Epithelial cell of prostate (primary cell): ENCODE results near the gene ADAMTS9.

Source experiments
- DNase-seq: peaks from one replicate; pipeline ENCODE4 v3.0.0-alpha.2; 2011; ENCODE audit warnings: low read depth, low spot score
- H3K27ac ChIP-seq: fragments of 450-650 bp; 2 replicates; pipeline ENCODE4 v1.5.1; 2017; ENCODE audit warnings: mild to moderate bottlenecking

Gene ADAMTS9

GRCh38 chr3:64623125-64623524 is 64.7 kb downstream of the ADAMTS9 start:
- DNase-seq = no peak
- no peak overlapping the region for H3K27ac ChIP-seq

GRCh38 chr3:64621726-64622395 is 65.9 kb downstream of the ADAMTS9 start:
- no peak for DNase-seq
- H3K27ac ChIP-seq = no peak overlapping the region

- no peak for DNase-seq
- H3K27ac ChIP-seq = no peak overlapping the region
Measured at GRCh38 chr3:64621275-64621674, 66.5 kb downstream of the ADAMTS9 start.

- H3K27ac ChIP-seq = no peak overlapping the region
- DNase-seq = no peak
Measured at GRCh38 chr3:64620020-64620419, 67.8 kb downstream of the ADAMTS9 start.

- DNase-seq = no peak
Measured at GRCh38 chr3:64619216-64619615, 68.6 kb downstream of the ADAMTS9 start.

GRCh38 chr3:64617610-64618009 is 70.2 kb downstream of the ADAMTS9 start:
- DNase-seq = no peak
- H3K27ac ChIP-seq = no peak overlapping the region

More at GRCh38 chr3:64619216-64619615, 68.6 kb downstream of the ADAMTS9 start:
- H3K27ac ChIP-seq = no peak overlapping the region

- no peak for DNase-seq
- no peak overlapping the region for H3K27ac ChIP-seq
Measured at GRCh38 chr3:64616953-64617352, 70.8 kb downstream of the ADAMTS9 start.

GRCh38 chr3:64612916-64613526 is 74.8 kb downstream of the ADAMTS9 start:
- no peak overlapping the region for H3K27ac ChIP-seq
- DNase-seq = no peak

- no peak for DNase-seq
- no peak overlapping the region for H3K27ac ChIP-seq
Measured at GRCh38 chr3:64612082-64612860, 75.5 kb downstream of the ADAMTS9 start.

GRCh38 chr3:64608741-64609140 is 79.1 kb downstream of the ADAMTS9 start:
- H3K27ac ChIP-seq = no peak overlapping the region
- DNase-seq = no peak

- no peak overlapping the region for H3K27ac ChIP-seq
Measured at GRCh38 chr3:64607032-64607551, 80.7 kb downstream of the ADAMTS9 start.

GRCh38 chr3:64604313-64604712 is 83.5 kb downstream of the ADAMTS9 start:
- no peak overlapping the region for H3K27ac ChIP-seq
- DNase-seq = no peak

More at GRCh38 chr3:64607032-64607551, 80.7 kb downstream of the ADAMTS9 start:
- DNase-seq = no peak

- no peak overlapping the region for H3K27ac ChIP-seq
- DNase-seq = no peak
Measured at GRCh38 chr3:64601824-64602223, 86.0 kb downstream of the ADAMTS9 start.

- DNase-seq = no peak
- H3K27ac ChIP-seq = no peak overlapping the region
Measured at GRCh38 chr3:64600246-64600950, 87.4 kb downstream of the ADAMTS9 start.

- no peak for DNase-seq
- H3K27ac ChIP-seq = no peak overlapping the region
Measured at GRCh38 chr3:64599651-64600050, 88.1 kb downstream of the ADAMTS9 start.

GRCh38 chr3:64595253-64595694 is 92.5 kb downstream of the ADAMTS9 start:
- H3K27ac ChIP-seq = no peak overlapping the region
- peak; percentile 57 for DNase-seq

- DNase-seq = no peak
- H3K27ac ChIP-seq = no peak overlapping the region
Measured at GRCh38 chr3:64594134-64594533, 93.7 kb downstream of the ADAMTS9 start.

- H3K27ac ChIP-seq = no peak overlapping the region
- no peak for DNase-seq
Measured at GRCh38 chr3:64593350-64593749, 94.5 kb downstream of the ADAMTS9 start.

GRCh38 chr3:64591615-64592014 is 96.2 kb downstream of the ADAMTS9 start:
- DNase-seq = no peak
- no peak overlapping the region for H3K27ac ChIP-seq

- no peak for DNase-seq
Measured at GRCh38 chr3:64588380-64588779, 99.4 kb downstream of the ADAMTS9 start.

More at GRCh38 chr3:64588380-64588779, 99.4 kb downstream of the ADAMTS9 start:
- no peak overlapping the region for H3K27ac ChIP-seq
